ENCODE measurements around the gene RPIA. TPM values are rescaled to one million over a fixed set of nuclear protein-coding genes. Genes with fewer than 3 reads are reported as not detected.

RPIA gene
- total RNA-seq, 4 donors from 2014 or later: 6.5 to 17.6 (median 11.0) TPM

- no peaks in the 10 kb centered on the region for H3K36me3 ChIP-seq
- H3K4me1 ChIP-seq: no peaks in the 10 kb centered on the region
- 63 to 68% methylated on average over 2 of the region's 2 CpGs for WGBS, 2 donors
- no peaks in the 10 kb centered on the region for H3K27me3 ChIP-seq
- DNase-seq: no peak
- TF ChIP-seq, protein P1, sequence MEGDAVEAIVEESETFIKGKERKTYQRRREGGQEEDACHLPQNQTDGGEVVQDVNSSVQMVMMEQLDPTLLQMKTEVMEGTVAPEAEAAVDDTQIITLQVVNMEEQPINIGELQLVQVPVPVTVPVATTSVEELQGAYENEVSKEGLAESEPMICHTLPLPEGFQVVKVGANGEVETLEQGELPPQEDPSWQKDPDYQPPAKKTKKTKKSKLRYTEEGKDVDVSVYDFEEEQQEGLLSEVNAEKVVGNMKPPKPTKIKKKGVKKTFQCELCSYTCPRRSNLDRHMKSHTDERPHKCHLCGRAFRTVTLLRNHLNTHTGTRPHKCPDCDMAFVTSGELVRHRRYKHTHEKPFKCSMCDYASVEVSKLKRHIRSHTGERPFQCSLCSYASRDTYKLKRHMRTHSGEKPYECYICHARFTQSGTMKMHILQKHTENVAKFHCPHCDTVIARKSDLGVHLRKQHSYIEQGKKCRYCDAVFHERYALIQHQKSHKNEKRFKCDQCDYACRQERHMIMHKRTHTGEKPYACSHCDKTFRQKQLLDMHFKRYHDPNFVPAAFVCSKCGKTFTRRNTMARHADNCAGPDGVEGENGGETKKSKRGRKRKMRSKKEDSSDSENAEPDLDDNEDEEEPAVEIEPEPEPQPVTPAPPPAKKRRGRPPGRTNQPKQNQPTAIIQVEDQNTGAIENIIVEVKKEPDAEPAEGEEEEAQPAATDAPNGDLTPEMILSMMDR (IDR thresholded peaks at IDR 0.05): no peak
- no peak for TF ChIP-seq POLR2A (IDR thresholded peaks at IDR 0.05)
- H3K27ac ChIP-seq: no peak overlapping the region
- no peak overlapping the region for H3K4me3 ChIP-seq
- intact Hi-C loops (cut with DNase I): no loop called here
- peaks cover 0 to 10% (median 0%) of the 10 kb centered on the region in 3 donors for H3K9me3 ChIP-seq
Measured at GRCh38 chr2:88684519-88684918, 7.0 kb upstream of the RPIA start.

DNA sequence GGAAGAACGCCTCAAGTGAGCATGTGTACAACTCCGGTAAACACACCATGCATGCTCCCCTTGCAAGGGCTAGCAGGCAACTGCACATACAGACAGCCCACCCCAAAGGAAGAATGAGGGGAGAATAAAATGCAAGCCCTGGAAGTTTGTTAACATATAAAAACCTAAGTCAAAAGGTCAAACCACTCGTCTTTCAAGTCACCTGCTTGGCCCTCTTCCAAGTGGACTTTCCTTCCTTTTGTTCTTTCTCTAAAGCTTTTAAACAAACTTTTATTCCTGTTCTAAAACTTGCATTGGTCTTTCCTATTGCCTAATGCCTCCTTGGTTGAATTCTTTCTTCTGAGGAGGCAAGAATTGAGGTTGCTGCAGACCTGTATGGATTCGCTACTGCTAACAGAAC is 5.2 kb upstream of the RPIA start:
- H3K4me3 ChIP-seq: no peak overlapping the region
- TF ChIP-seq POLR2A (IDR thresholded peaks at IDR 0.05): no peak
- TF ChIP-seq, protein P1 (IDR thresholded peaks at IDR 0.05): no peak
- H3K36me3 ChIP-seq: no peaks in the 10 kb centered on the region
- WGBS, 2 donors: 74 to 75% methylated on average over 3 to 4 of the region's 4 CpGs
- peaks cover 0 to 10% (median 0%) of the 10 kb centered on the region in 3 donors for H3K9me3 ChIP-seq
- no peak overlapping the region for H3K27ac ChIP-seq
- no peak for DNase-seq
- peaks cover 6 to 12% (median 8%) of the 10 kb centered on the region in 3 donors for H3K4me1 ChIP-seq
- no peaks in the 10 kb centered on the region for H3K27me3 ChIP-seq
- intact Hi-C loops (cut with DNase I): no loop called here

DNA sequence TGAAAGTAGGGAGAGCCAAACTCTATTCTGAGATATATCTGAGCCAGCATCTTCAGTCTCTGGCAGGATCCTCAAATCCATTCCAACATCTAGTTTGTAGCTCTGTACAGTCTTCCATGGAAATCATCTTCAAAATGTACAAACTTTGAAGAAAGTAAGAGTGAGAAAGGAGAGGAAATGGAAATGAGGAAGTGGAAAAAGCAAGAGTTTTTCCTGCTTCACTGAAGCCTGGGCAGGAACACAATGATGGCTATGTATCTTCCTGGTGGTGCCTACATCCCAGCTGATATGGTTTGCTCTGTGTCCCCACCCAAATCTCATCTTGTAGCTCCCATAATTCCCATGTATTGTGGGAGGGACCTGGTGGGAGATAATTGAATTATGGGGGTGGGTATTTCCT is 4.1 kb upstream of the RPIA start:
- no peak overlapping the region for H3K27ac ChIP-seq
- H3K9me3 ChIP-seq: peaks cover 0 to 10% (median 0%) of the 10 kb centered on the region in 3 donors
- H3K4me3 ChIP-seq: no peak overlapping the region
- H3K27me3 ChIP-seq: no peaks in the 10 kb centered on the region
- DNase-seq: no peak
- peaks cover 8 to 17% (median 10%) of the 10 kb centered on the region in 3 donors for H3K4me1 ChIP-seq
- TF ChIP-seq, protein P1 (IDR thresholded peaks at IDR 0.05): no peak
- TF ChIP-seq POLR2A (IDR thresholded peaks at IDR 0.05): no peak
- intact Hi-C loops (cut with DNase I): no loop called here
- H3K36me3 ChIP-seq: no peaks in the 10 kb centered on the region

- Histone ChIP-seq H3K9me3 (no peaks in the 10 kb centered on the region), H3K27me3 (no peaks in the 10 kb centered on the region), H3K4me1 (peaks cover 17 to 51% (median 18%) of the 10 kb centered on the region in 3 donors), H3K4me3 (peak overlapping the region; percentile 87 to 91 (median 90)), H3K36me3 (no peaks in the 10 kb centered on the region), H3K27ac (peak overlapping the region; percentile 85 to 92 (median 88))
- WGBS, 2 donors: 41 to 63% methylated on average over 11 to 17 of the region's 20 CpGs
- TF ChIP-seq, protein P1 (IDR thresholded peaks at IDR 0.05): peak in 4 of 6 experiments; percentile 16 to 71 (median 50)
- TF ChIP-seq POLR2A (IDR thresholded peaks at IDR 0.05): no peak
- intact Hi-C loops (cut with DNase I): no loop called here
- no peak for DNase-seq
Measured at GRCh38 chr2:88690591-88691338, 708 bp upstream of the RPIA start.

DNA sequence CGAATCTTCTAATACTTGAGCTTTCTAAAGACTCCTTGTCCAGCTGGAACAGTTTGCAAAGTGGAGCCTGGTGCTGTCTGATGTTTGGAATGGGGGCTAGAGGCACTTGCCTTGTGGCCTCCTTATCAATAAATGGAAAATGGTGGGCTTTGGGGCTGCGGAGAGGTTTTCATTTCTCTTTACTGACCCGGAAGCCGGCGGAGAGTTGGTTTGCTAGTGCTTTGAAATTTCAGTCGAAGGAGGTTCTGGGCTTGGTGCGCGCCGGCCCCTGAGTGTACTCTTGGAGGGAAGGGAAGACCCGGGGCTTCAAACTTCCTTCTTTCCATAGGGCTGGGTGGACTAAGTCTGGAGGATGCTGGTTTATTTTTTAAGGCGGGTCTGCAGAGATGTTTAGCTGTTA is 714 bp downstream of the RPIA start:
- Histone ChIP-seq H3K9me3 (no peaks in the 10 kb centered on the region), H3K4me3 (peak overlapping the region; percentile 87 to 91 (median 90)), H3K4me1 (peaks cover 17 to 65% (median 18%) of the 10 kb centered on the region in 3 donors), H3K27me3 (no peaks in the 10 kb centered on the region), H3K36me3 (no peaks in the 10 kb centered on the region), H3K27ac (peak overlapping the region; percentile 85 to 92 (median 88))
- WGBS, 2 donors: 2 to 7% methylated on average over 2 to 10 of the region's 11 CpGs
- no peak for DNase-seq
- TF ChIP-seq POLR2A (IDR thresholded peaks at IDR 0.05): no peak
- TF ChIP-seq, protein P1 (IDR thresholded peaks at IDR 0.05): no peak
- intact Hi-C loops (cut with DNase I): no loop called here
